HUES64 (cell line): ENCODE data around the gene COBL.

Experiments
- H3K27ac ChIP-seq: 2 replicates; pipeline ENCODE4 v1.7.0; 2013; ENCODE audit warnings: low read depth, low read length, inconsistent platforms
- H3K27me3 ChIP-seq: 2 replicates; pipeline ENCODE4 v1.6.1; 2013; ENCODE audit warnings: mild to moderate bottlenecking, low read length; ENCODE audit not compliant: insufficient read depth
- H3K36me3 ChIP-seq: 2 replicates; pipeline ENCODE4 v1.6.1; 2013; ENCODE audit warnings: mild to moderate bottlenecking, low read length; ENCODE audit not compliant: insufficient read depth
- H3K4me1 ChIP-seq: 2 replicates; pipeline ENCODE4 v1.6.1; 2013; ENCODE audit warnings: mild to moderate bottlenecking, low read length, moderate library complexity; ENCODE audit not compliant: insufficient read depth
- H3K4me3 ChIP-seq: 2 replicates; pipeline ENCODE4 v1.5.1; 2013; ENCODE audit warnings: mild to moderate bottlenecking, low read length, moderate library complexity
- H3K9ac ChIP-seq: 2 replicates; pipeline ENCODE4 v1.6.1; 2013; ENCODE audit warnings: mild to moderate bottlenecking, low read depth, low read length
- H3K9me3 ChIP-seq: 2 replicates; pipeline ENCODE4 v1.6.1; 2013; ENCODE audit warnings: low read depth, low read length; ENCODE audit not compliant: insufficient read depth
- WGBS: fragments of 150-250, 120-280 bp; methylation state at CpG from one replicate; pipeline ENCODE4 v1.1.7; 2013; ENCODE audit warnings: missing lambda C conversion rate; 5-methylcytosine and 5-hydroxymethylcytosine counted together

The COBL gene

GRCh38 chr7:51013861-51014511, 302.6 kb downstream of the COBL start:
- Histone ChIP-seq H3K27me3 (no peaks in the 10 kb centered on the region), H3K9me3 (no peaks in the 10 kb centered on the region), H3K27ac (no peak overlapping the region), H3K4me3 (no peak overlapping the region), H3K4me1 (no peaks in the 10 kb centered on the region), H3K9ac (no peak overlapping the region), H3K36me3 (no peaks in the 10 kb centered on the region)
- WGBS = 86% methylated on average over 21 of the region's 21 CpGs

- no peaks in the 10 kb centered on the region for H3K27me3 ChIP-seq
- 92% methylated on average over 17 of the region's 17 CpGs for WGBS
- no peaks in the 10 kb centered on the region for H3K4me1 ChIP-seq
- H3K9me3 ChIP-seq = no peaks in the 10 kb centered on the region
- H3K4me3 ChIP-seq = no peak overlapping the region
- H3K27ac ChIP-seq = no peak overlapping the region
- H3K36me3 ChIP-seq = no peaks in the 10 kb centered on the region
- H3K9ac ChIP-seq = no peak overlapping the region
These were observed 303.3 kb downstream of the COBL start for GRCh38 chr7:51013218-51013786.

DNA sequence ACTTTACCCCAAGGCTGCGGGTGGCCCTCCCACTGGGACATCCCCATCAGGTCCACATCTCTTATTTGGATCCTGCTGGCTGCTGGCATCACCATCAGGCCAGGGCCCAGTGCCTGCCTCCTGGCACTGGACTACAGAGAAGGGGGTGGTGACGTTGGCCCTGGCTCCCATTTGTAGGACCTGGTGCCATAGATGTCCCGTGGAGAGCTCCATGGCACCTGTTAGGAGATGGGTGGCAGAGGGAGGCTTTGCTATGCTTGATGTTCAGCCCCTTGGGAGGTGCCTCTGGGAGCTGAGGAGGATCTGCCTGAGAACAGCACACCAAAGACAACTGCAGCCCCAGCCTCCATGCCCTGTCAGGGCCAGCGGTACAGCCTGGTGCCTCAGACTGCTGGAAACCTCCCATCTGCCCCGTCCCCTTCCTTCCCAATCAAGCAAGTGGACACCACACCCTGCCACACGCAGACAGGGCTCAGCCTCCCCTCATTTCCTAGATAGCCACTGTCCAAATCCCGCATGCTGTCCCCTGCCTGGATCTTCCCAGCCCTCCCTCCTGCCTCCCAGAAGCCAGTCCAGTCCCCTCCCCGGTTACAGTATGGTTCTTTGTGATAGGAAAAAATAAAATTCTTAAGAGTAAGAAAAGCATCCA, 303.9 kb downstream of the COBL start:
- H3K27ac ChIP-seq = no peak overlapping the region
- H3K9me3 ChIP-seq = no peaks in the 10 kb centered on the region
- H3K9ac ChIP-seq = no peak overlapping the region
- no peaks in the 10 kb centered on the region for H3K4me1 ChIP-seq
- WGBS = 90% methylated on average over 7 of the region's 8 CpGs
- no peaks in the 10 kb centered on the region for H3K27me3 ChIP-seq
- no peak overlapping the region for H3K4me3 ChIP-seq
- no peaks in the 10 kb centered on the region for H3K36me3 ChIP-seq

DNA sequence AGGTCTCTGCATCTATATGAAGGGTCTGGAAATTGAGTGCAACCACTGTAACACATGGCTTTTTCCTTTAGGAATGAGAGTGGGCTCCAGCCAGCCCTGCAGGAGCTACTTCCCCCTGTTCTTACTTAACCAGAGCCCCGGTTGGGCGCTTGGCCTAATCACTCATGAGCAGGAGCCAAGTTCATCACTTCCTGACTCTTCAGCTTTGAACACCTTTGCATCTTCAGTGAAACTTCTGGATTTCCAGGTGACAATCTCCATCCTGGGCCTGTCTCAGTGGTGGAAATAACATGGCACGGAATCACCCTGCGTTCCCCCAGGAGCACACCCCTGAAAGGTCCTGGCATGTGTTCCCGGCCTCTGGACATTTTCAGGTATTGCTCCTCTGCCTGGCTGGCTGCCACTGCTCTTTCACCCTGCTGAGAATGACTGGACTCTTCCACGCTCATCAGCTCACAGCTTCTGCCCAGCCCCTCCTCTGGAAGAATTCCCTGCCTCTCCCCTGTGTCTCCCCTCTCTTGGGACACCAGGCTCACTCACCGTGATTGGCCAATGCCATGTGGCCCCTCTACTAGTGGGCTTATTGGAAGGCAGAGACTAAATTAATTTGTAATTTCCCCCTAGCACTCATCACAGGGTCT, 304.8 kb downstream of the COBL start:
- Histone ChIP-seq H3K4me3 (no peak overlapping the region), H3K27ac (no peak overlapping the region), H3K9me3 (no peaks in the 10 kb centered on the region), H3K27me3 (no peaks in the 10 kb centered on the region), H3K36me3 (no peaks in the 10 kb centered on the region), H3K9ac (no peak overlapping the region), H3K4me1 (no peaks in the 10 kb centered on the region)
- 89% methylated on average over 7 of the region's 7 CpGs for WGBS

DNA sequence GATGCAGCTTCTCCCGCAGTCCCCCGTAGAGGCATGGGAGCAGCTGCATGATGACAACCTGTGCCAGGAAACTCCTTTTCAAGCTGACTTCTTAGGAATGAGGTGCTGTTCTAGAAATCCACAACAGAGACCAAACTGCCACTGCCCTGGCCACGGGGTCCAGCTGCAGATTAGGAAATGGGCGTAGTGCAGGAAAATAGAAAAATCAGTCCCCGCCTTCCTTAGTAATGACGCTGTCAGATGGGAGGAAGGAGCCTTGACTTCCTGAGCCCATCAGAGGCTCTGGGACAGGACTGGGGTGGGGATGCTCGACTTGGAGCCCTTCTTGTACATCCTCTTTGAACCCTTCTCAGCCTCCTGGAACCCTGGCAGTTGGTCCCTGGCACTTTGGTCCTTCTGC, 306.1 kb downstream of the COBL start:
- Histone ChIP-seq H3K27me3 (no peaks in the 10 kb centered on the region), H3K4me3 (no peak overlapping the region), H3K9ac (no peak overlapping the region), H3K27ac (no peak overlapping the region), H3K36me3 (no peaks in the 10 kb centered on the region), H3K9me3 (no peaks in the 10 kb centered on the region), H3K4me1 (no peaks in the 10 kb centered on the region)
- 97% methylated on average over 7 of the region's 7 CpGs for WGBS

DNA sequence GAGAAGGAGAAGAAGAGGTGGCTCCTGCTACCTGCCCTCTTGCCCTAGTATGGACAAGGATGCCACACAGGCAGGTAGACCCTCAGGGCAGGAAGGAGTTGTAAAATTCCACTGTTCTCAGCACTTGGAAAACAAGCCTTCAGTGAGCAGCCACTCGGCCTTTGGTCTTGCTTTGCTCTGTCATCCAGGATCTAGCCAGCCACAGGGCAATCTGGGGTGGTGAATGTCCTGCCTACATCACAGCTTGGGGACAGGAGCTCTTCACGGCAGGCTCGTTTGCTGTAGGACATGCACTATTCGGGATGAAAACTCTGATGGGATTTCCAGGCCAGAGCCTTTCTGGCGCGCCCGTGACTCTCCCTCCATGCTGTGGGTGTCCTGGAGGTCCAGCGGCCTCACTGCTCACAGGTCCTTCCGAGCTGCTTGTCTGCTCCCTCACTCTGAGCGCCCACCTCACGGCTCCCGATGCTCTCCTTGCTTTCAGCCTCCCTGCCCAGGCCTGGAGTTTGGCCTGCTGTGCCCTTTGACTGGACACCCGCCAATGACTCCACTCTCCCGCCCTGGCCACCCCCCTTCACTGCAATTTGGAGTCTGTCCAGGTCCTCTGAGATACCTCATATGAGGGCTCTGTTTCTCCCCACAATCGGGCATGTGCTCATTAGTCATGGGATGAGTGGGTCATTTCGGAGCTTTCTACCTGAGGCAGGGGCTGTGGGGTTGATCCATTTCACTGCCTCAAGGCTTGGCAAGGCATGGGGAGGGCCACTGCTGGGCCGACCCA, 306.7 kb downstream of the COBL start:
- Histone ChIP-seq H3K27ac (no peak overlapping the region), H3K9me3 (no peaks in the 10 kb centered on the region), H3K36me3 (no peaks in the 10 kb centered on the region), H3K9ac (no peak overlapping the region), H3K27me3 (no peaks in the 10 kb centered on the region), H3K4me1 (no peaks in the 10 kb centered on the region), H3K4me3 (no peak overlapping the region)
- WGBS = 77% methylated on average over 17 of the region's 17 CpGs

DNA sequence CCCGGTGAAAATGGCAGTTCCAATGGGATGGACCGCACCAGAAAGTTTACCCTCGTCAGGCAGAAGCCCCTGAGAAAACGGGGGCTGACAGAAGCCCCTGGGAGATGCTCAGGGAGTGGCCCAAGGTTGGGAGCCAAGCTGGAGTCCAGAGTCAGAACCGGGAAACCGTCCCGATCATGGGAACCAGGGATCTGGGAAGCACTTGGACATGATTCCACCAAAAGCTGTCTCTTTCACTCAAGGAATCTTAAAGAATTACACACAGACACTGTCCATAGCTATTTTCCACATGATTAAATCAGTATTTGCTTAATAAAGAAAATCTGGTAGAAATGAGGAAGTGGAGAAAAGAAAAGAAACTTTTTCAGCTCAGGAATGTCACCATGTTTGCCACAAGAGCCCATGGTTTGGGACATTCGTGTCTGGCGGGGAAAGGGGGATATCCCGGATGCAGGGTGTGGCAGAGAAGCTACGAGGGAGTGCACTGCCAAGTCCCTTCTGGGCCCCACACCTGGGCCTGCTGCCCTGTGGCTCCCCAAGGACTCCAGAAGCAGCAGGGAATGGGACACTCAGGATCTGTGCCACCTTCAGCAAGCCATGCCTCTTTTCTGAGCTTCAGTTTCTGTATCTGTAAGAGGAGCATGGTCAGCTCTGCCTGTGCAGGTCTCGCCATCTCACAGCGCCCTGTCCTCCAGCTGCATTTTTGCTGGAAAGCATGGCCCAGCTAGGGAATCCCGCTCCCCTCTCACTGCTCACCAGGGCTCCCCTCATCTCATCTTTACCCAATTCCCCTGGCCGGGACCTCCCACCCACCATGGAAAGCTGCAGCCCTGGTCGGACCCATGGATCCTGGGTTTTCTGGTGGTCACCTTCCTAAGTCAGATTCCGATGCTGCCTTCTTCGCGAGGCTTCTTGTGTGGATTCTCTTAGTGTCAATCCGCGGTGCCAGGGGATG, 308.8 kb downstream of the COBL start:
- WGBS = 93% methylated on average over 21 of the region's 21 CpGs
- Histone ChIP-seq H3K27ac (no peak overlapping the region), H3K36me3 (no peaks in the 10 kb centered on the region), H3K9ac (no peak overlapping the region), H3K4me1 (no peaks in the 10 kb centered on the region), H3K9me3 (no peaks in the 10 kb centered on the region), H3K27me3 (no peaks in the 10 kb centered on the region), H3K4me3 (no peak overlapping the region)

DNA sequence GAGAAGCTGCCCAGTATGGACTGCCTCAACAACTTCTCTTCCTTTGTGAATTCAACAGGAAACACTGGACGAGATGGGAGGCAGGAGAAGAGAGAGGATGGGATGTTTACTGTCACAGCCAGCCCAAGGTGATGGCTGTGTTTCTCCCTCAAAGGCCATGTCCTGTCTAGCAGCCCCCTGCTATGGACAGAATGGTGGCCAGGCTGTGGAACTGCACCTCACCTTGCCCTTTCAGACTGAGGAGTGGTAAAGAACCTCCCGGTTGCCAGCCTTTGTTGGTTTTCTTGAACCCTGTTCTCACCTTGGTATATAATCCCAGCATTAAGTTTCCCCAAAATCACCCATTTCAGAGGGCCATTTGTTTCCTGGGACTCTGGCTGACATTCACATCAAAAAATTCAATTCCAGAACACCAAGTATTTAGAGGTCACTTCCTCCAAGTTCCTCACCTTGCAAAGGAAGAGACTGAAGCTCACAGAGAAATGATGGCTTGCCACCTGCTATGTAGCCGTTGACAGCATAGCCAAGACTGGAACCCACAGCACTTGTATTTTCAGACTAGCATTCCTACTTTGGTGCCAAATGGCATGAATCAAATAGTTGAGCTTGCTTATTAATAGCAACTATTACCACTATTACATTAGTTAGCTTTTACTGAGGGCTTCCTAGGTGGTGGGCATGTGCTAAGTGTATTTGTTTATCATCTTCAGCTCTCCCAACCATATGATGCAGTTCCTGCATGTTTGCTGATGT, 309.9 kb downstream of the COBL start:
- no peak overlapping the region for H3K9ac ChIP-seq
- no peaks in the 10 kb centered on the region for H3K9me3 ChIP-seq
- H3K27ac ChIP-seq = no peak overlapping the region
- no peaks in the 10 kb centered on the region for H3K27me3 ChIP-seq
- no peaks in the 10 kb centered on the region for H3K4me1 ChIP-seq
- 93% methylated on average over 3 of the region's 3 CpGs for WGBS
- H3K4me3 ChIP-seq = no peak overlapping the region
- H3K36me3 ChIP-seq = no peaks in the 10 kb centered on the region

GRCh38 chr7:51005074-51005473, 311.5 kb downstream of the COBL start:
- Histone ChIP-seq H3K9me3 (peaks cover 3% of the 10 kb centered on the region; the same call in 1 of the 2 replicates), H3K36me3 (no peaks in the 10 kb centered on the region), H3K9ac (no peak overlapping the region), H3K27me3 (no peaks in the 10 kb centered on the region), H3K27ac (no peak overlapping the region), H3K4me1 (no peaks in the 10 kb centered on the region), H3K4me3 (no peak overlapping the region)
- WGBS = 91% methylated on average over 2 of the region's 2 CpGs

- Histone ChIP-seq H3K9ac (no peak overlapping the region), H3K27me3 (no peaks in the 10 kb centered on the region), H3K4me1 (no peaks in the 10 kb centered on the region), H3K4me3 (no peak overlapping the region), H3K27ac (no peak overlapping the region), H3K36me3 (no peaks in the 10 kb centered on the region), H3K9me3 (peaks cover 3% of the 10 kb centered on the region; the same call in 1 of the 2 replicates)
- WGBS = 44% methylated on average over 2 of the region's 3 CpGs
These were observed 315.7 kb downstream of the COBL start for GRCh38 chr7:51000956-51001355.
